DMS153 treated with DMSO at 0.1 percent for 48 hours (cell line): ENCODE data around the gene STK39.

ENCODE experiments used
- DNase-seq: peaks from one replicate; lab custom pipeline; 2025; ENCODE audit not compliant: unreplicated experiment; lab: John Stamatoyannopoulos, UW

Gene STK39

GRCh38 chr2:168210895-168211570, 36.4 kb downstream of the STK39 start:
- peak; percentile 62 for DNase-seq

DNA sequence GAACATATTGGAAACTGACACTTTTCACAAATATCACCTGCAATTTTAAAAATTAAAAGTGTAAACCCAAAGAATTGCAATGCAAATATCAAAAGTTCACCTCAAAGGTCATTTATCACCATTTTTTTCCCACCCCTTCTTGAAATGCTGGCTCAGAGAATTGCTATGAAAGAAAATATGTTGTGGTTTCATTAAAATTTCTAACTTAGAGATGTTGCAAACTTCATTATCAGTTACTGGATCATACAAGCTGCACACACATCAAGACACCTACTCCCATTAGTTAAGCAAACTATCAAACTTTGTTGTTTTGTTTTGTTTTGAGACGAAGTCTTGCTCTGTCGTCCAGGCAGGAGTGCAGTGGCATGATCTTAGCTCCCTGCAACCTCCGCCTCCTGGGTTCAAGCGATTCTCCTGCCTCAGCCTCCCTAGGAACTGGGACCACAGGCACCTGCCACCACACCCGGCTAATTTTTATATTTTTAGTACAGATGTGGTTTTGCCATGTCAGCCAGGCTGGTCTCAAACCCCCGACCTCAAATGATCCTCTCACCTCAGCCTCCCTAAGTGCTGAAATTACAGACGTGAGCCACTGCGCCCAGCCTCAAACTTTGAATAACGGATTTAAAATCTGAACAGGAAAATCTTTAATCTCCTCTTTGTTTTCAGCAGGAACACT, 37.0 kb downstream of the STK39 start:
- DNase-seq, result no peak

- DNase-seq, result no peak
Observed at GRCh38 chr2:168208652-168209051, 38.7 kb downstream of the STK39 start.

- no peak for DNase-seq
Observed at GRCh38 chr2:168207851-168208250, 39.5 kb downstream of the STK39 start.

DNA sequence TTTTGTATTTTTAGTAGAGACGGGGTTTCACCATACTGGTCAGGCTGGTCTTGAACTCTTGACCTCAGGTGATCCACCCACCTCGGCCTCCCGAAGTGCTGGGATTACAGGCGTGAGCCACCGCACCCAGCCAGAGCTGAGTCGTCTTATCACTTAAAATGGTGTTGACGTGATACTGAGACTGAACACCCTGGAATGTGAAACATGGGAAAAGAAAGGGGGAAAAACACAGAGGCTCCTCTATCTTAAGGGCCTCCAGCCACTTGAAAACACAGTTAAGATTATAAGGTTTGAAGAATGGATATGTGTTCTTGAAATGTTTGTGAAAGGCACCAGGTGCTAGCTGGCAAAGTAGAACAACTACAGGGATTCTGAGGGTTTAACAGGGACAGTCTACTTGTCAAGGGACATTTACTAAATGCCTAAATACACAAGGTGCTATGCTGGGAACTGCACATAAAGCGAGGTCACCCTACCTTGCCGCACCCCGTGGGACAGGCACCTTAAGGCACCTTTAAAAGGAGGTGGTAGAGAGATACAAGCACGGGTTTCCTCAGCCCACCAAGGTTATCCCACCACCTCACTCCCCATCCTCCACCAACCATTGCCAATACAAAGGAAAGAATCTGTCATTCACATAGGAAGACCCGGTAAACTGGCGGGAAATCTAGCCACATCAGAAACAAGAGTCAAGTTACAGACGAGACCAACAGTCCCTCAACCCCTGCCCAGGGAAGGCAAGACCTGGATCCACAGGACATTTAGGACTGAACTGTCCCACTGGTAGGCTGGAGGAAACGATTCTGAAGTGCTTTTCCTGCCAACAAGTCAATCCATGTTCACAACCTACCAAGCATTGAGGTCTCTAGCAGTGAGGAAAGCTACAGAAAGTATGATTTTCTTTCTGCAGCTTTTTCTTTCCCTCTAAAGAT, 43.4 kb downstream of the STK39 start:
- no peak for DNase-seq

GRCh38 chr2:168201584-168202116, 45.7 kb downstream of the STK39 start:
- no peak for DNase-seq

DNA sequence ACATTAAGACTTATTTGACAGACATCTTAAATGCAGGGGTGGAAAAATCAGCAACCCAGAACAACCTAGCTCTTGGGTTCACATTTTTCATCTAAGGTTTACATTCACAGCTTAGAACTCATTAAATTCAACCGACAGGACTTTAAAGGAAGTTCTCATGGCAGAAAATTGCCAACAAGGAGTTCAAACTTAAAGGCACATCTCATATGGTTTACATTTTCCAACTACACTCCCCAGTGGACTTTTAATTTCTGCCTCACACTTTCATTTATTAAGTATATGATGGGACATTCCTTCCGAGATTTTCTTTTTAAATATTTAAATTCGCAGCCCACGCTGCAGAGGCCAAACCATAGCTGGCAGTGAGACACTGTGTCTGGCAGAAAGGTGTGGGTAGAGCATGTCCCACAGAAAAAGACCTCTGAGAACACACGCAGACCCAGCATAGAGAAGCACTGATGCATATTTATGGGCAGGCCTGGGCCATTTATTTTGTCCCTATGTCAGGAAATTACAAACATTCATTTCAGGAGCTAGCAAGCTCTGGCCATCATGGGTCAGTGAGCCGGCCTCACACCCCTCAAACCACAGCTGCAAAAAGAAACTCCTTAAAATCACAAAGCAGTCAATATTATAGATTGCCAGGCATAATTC, 46.3 kb downstream of the STK39 start:
- DNase-seq, result no peak

GRCh38 chr2:168198476-168199207, 48.8 kb downstream of the STK39 start:
- no peak for DNase-seq

DNA sequence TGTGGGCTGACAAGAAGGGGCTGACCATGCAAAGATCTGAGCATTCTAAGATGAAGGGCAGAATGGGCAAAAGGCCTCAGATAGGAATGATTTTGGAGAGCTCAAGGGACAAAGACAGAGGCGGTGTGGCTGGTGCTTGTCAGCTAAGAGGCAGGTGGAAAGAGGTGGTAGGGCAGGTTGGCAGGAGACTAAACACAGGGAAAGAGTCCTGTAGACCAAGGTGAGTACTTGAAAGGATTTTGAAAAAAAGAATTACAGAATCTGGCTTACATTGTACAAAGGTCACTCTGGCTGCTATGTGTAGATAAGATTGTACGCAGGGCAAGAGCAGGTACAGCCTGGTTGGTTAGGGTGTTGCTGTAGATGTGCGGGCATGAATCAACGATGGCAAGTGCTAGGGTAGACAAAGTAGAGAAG, 50.6 kb downstream of the STK39 start:
- no peak for DNase-seq

- DNase-seq, result no peak
Observed at GRCh38 chr2:168194784-168195522, 52.4 kb downstream of the STK39 start.

DNA sequence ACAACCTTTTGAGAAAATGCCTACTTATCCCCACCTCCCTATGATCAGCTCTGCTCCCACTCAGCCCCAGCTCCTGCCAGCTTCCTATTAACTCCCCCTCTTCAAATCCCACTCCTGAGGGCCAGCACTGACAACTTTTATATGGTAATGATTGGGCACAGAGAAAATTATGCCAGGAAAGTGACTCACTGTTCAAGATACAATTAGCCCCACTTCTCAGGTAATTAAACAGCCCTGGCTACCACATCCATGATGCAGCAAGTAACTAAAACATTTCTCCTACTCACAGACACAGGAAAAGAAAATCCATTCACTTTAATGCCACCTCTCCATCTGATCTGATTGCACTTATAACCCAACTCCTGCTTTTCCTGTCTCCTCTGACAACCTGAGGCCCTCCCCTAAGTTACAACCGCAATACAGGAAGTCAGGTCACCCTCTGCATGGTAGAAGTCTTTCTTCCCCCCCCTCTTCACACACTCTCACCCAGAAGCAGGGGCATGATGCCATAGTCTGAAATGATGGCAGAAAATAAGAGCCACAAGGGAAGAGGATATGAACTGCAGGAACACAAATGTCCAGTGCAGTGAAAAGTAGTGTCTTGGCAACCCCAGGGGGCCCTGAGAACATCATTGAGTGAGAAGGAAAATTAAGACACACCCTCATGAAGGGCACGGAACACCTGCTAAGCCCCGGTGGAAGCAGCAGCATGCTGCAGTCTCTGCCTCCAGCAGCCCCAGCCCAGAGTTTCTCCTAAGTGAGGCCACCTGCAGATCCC, 54.4 kb downstream of the STK39 start:
- DNase-seq, result peak; percentile 66

- no peak for DNase-seq
Observed at GRCh38 chr2:168191955-168192785, 55.2 kb downstream of the STK39 start.

- no peak for DNase-seq
Observed at GRCh38 chr2:168190590-168191336, 56.6 kb downstream of the STK39 start.

DNA sequence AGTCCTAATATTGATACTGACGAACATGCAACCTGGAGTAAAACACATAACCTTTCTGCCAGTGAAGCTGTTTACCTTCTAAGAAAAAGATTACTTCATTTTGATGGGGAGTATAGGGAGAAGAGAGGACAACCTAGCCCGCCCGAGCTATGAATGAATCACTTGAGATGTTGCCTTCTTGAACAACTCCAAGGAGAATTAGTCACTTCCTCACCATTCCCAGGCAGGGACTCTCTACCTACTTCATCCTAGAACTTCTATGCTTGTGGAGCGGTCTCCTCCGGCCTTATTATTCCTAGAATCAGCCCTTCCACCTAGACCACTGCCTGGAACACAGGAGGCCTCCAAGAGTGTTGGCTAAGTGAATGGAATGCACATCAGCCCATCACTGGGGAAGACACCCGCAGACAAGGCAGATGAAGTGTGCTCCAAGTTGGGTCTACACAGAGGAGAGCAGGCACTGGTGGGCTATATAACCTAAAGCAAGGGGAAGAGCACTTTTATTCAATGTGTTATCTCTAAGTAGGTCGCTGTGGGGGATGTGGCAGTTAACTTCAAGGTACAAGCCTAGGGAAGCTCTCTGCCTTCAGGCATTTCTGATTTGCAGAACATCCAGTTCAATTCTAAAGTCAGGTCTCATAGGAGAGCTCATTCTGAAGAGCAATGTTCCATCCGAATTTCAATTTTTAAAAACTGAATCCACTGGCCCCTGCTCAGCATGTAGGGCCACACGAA, 57.4 kb downstream of the STK39 start:
- no peak for DNase-seq

- no peak for DNase-seq
Observed at GRCh38 chr2:168188002-168188401, 59.4 kb downstream of the STK39 start.

DNA sequence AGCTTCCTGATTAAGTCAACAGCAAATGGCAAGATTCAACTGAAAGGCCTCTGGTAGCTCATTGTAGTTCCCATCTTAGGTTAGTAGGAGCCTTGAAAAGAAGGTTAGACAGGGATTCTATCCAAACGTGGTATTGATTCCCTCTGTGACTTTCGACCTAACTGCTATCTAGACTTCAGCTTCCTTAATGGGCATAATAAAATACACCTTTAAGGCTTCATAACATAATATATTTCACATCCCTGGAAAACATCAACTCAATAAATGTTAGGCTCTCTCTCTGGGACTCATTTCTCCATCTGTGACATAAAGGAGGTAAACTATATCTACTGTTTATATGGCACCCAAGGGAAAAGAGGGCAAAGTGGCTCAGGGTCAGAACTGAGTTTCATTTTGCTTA, 60.9 kb downstream of the STK39 start:
- DNase-seq, result peak; percentile 29
